HepG2 (cell line): ENCODE measurements around the gene MBL2. TPM values are rescaled to one million over a fixed set of nuclear protein-coding genes. Genes with fewer than 3 reads are reported as not detected.

Experiments used
- ATAC-seq: fragments of 200-7000 bp; cut with Tn5 transposase; 3 replicates; pipeline ENCODE4 v1.9.1; 2020; ENCODE audit warnings: mild to moderate bottlenecking, moderate library complexity
- BruUV-seq: library from RNA; stranded (reverse); fragments of 400-500 nt; replicated peaks from 2 replicates; lab custom pipeline; 2021; lab: Mats Ljungman, UMichigan
- CTCF ChIA-PET: fragments of 300-600 bp; formaldehyde crosslinking; extraction: SDS; loops from one replicate; lab custom pipeline; 2021; ENCODE audit warnings: low total read pairs, inconsistent platforms, low intra/inter-chr PET ratio; lab: Yijun Ruan, JAX
- POLR2A ChIA-PET: fragments of 350-600 bp; sonication (Branson Sonifier 250); formaldehyde crosslinking; loops from one replicate; lab custom pipeline; 2020; ENCODE audit warnings: antibody characterized with exemption, inconsistent platforms; lab: Yijun Ruan, JAX
- DNase-seq: peaks from one replicate; pipeline ENCODE4 v3.0.0-alpha.2; 2015; ENCODE audit warnings: low spot score
- FAIRE-seq: peaks from 3 replicates; lab custom pipeline; 2011; peaks lifted over from hg19 to GRCh38; lab: Jason Lieb, UNC
- H2AFZ ChIP-seq: one replicate; pipeline ENCODE4 v1.6.1; 2011; ENCODE audit warnings: low read length, inconsistent platforms
- H3K27ac ChIP-seq: fragments of 300-600 bp; 3 replicates; pipeline ENCODE4 v1.8.0; 2011; ENCODE audit warnings: mixed run types, mild to moderate bottlenecking, mixed read lengths, low read length, inconsistent platforms; ENCODE audit not compliant: insufficient read depth; ENCODE audit errors: extremely low read length
- H3K27me3 ChIP-seq, 2 experiments: fragments of 200-600 bp in 1 of 2; 2 replicates in 1 of 2; 3 replicates in 1 of 2; pipeline versions ENCODE4 v1.6.0 to v1.8.0; 2011; ENCODE audit warnings: low read length in 2 of 2, mild to moderate bottlenecking in 2 of 2, moderate library complexity in 2 of 2, inconsistent platforms in 1 of 2; ENCODE audit not compliant: insufficient read depth in 2 of 2, control insufficient read depth in 1 of 2
- H3K36me3 ChIP-seq, 2 experiments: fragments of 200-600 bp in 1 of 2; replicated peaks in 1 of 2; 2 replicates in 1 of 2; 3 replicates in 1 of 2; pipeline versions ENCODE4 v1.5.1 to v1.8.0; 2011; ENCODE audit warnings: low read length in 2 of 2, inconsistent platforms in 1 of 2; ENCODE audit not compliant: insufficient read depth in 2 of 2, control insufficient read depth in 1 of 2
- H3K4me1 ChIP-seq: 2 replicates; pipeline ENCODE4 v1.5.1; 2012; ENCODE audit warnings: low read length, inconsistent platforms; ENCODE audit not compliant: insufficient read depth
- H3K4me2 ChIP-seq: 2 replicates; pipeline ENCODE4 v1.6.0; 2011; ENCODE audit warnings: low read depth, low read length, inconsistent platforms
- H3K4me3 ChIP-seq, 3 experiments: fragments of 200-600 bp in 1 of 3; sonication (generic), shearing (Covaris generic) in 1 of 3; replicated peaks in 1 of 3; 2 replicates each; pipeline ENCODE4 v1.5.1; 2011 to 2016; ENCODE audit warnings: low read length in 3 of 3, inconsistent platforms in 2 of 3, low read depth in 2 of 3, mild to moderate bottlenecking in 2 of 3, control low read depth in 1 of 3, mixed read lengths in 1 of 3; ENCODE audit not compliant: insufficient read depth in 1 of 3
- H3K79me2 ChIP-seq: one replicate; pipeline ENCODE4 v1.6.1; 2011; ENCODE audit warnings: low read length, inconsistent platforms; ENCODE audit not compliant: insufficient read depth
- H3K9ac ChIP-seq: 2 replicates; pipeline ENCODE4 v1.6.0; 2011; ENCODE audit warnings: mild to moderate bottlenecking, low read depth, low read length, inconsistent platforms; ENCODE audit not compliant: insufficient read depth
- H3K9me3 ChIP-seq: 2 replicates; pipeline ENCODE4 v1.5.1; 2012; ENCODE audit warnings: mild to moderate bottlenecking, low read length
- H4K20me1 ChIP-seq: 2 replicates; pipeline ENCODE4 v1.6.0; 2011; ENCODE audit warnings: inconsistent platforms, mild to moderate bottlenecking, low read length, moderate library complexity; ENCODE audit not compliant: insufficient read depth
- MAFF ChIP-seq: IDR thresholded peaks from 2 replicates; pipeline ENCODE4 v1.6.1; 2011; ENCODE audit warnings: low read depth, low read length, improper control_type of control experiment
- PRDM15 ChIP-seq: sonication (generic); formaldehyde crosslinking; IDR thresholded peaks from 2 replicates; pipeline ENCODE4 v1.4.0; 2020; ENCODE audit warnings: missing genetic modification reagents
- RELA ChIP-seq: sonication (generic); formaldehyde crosslinking; IDR thresholded peaks from 2 replicates; pipeline ENCODE4 v1.4.0; 2020; ENCODE audit warnings: missing genetic modification reagents
- RFXAP ChIP-seq: sonication (generic); formaldehyde crosslinking; IDR thresholded peaks from 2 replicates; pipeline ENCODE4 v1.4.0; 2020; ENCODE audit warnings: missing genetic modification reagents, borderline replicate concordance
- TAF1 ChIP-seq: sonication (generic); formaldehyde crosslinking; IDR thresholded peaks from 2 replicates; pipeline ENCODE4 v1.4.0; 2020; ENCODE audit warnings: missing genetic modification reagents
- WGBS: methylation state at CpG from one replicate; pipeline ENCODE4 v1.1.6; 2017; ENCODE audit warnings: low lambda C conversion rate; 5-methylcytosine and 5-hydroxymethylcytosine counted together
- in situ Hi-C: cut with HindIII; loops from 2 replicates; pipeline ENCODE4 v1.10.0; 2017; ENCODE audit warnings: low pct_unique_long_range_greater_than_20kb; ENCODE audit not compliant: extremely low pct_ligation_motif_present
- intact Hi-C: fragments of 100-400 bp; cut with micrococcal nuclease; formaldehyde crosslinking; loops from one replicate; pipeline ENCODE4 v1.10.0; 2022; ENCODE audit not compliant: unreplicated experiment
- polyA plus RNA-seq, 8 experiments: library from polyadenylated mRNA; depleted of rRNA in 3 of 8; stranded (reverse) in 7 of 8; unstranded in 1 of 8; fragments of >200 nt; fragmentation: Illumina TruSeq in 4 of 8; extraction: Trizol in 4 of 8; gene quantifications; 2 replicates each; pipeline versions ENCODE4 v1.2.1 to v1.2.3, GENCODE V29; 2011 to 2016; ENCODE audit warnings: low read depth in 4 of 8, missing spikeins in 1 of 8, mixed read lengths in 1 of 8; ENCODE audit not compliant: insufficient read depth in 1 of 8
- total RNA-seq, 5 experiments: library from RNA; depleted of rRNA; stranded (reverse); fragments of >200 nt; fragmentation: Illumina TruSeq; extraction: Trizol; gene quantifications; 2 replicates each; pipeline ENCODE4 v1.2.3, GENCODE V29; 2016; ENCODE audit warnings: low read depth in 1 of 5

MBL2 gene
- total and polyA plus RNA-seq, 2 of the 13 experiments (the other 11 are each of a cell fraction or from before 2014, with no cell fraction given) = 9.6 to 16.2 TPM

GRCh38 chr10:52757773-52758172 is 14.8 kb downstream of the MBL2 start:
- Histone ChIP-seq H3K4me3 (no peak overlapping the region), H3K4me2 (no peak overlapping the region), H2AFZ (no peak overlapping the region), H4K20me1 (no peaks in the 10 kb centered on the region), H3K9me3 (no peaks in the 10 kb centered on the region), H3K9ac (no peak overlapping the region), H3K27ac (no peak overlapping the region), H3K4me1 (peaks cover 79% of the 10 kb centered on the region), H3K79me2 (peaks cover 26% of the 10 kb centered on the region), H3K27me3 (no peaks in the 10 kb centered on the region), H3K36me3 (no peaks in the 10 kb centered on the region; a peak in 1 of 5 replicates)
- WGBS = 95% methylated on average over 6 of the region's 6 CpGs
- no peak for DNase-seq
- no TSS peak for BruUV-seq
- ChIA-PET CTCF (no interaction called here), POLR2A (interaction anchor here (1.8 kb wide), 1 partner anchor 14 kb away, joined by 5 read pairs; no protein-coding TSS in a partner anchor)
- intact Hi-C loops (no loop called here), in situ Hi-C loops (no loop called here)
- ATAC-seq = no peak
- TF ChIP-seq RFXAP (CRISPR knock-in tag) = no peak
- TF ChIP-seq PRDM15 (CRISPR knock-in tag) = peak; percentile 72
- FAIRE-seq = no peak

GRCh38 chr10:52756966-52757365 is 15.6 kb downstream of the MBL2 start:
- TF ChIP-seq RELA (CRISPR knock-in tag) (no peak), PRDM15 (CRISPR knock-in tag) (no peak), TAF1 (CRISPR knock-in tag) (no peak), MAFF (no peak)
- peaks cover 0 to under 1% of the 10 kb centered on the region in 2 experiments; a peak in 1 of 5 replicates for H3K36me3 ChIP-seq
- DNase-seq (no peak), ATAC-seq (no peak), FAIRE-seq (no peak)
- in situ Hi-C loops (no loop called here), intact Hi-C loops (no loop called here)
- no TSS peak for BruUV-seq
- no peak overlapping the region for H3K9ac ChIP-seq
- no peak overlapping the region for H3K4me3 ChIP-seq
- 94% methylated on average over 4 of the region's 4 CpGs for WGBS
- H2AFZ ChIP-seq = no peak overlapping the region
- H3K27me3 ChIP-seq = no peaks in the 10 kb centered on the region
- H3K27ac ChIP-seq = no peak overlapping the region
- no peak overlapping the region for H3K4me2 ChIP-seq
- no peaks in the 10 kb centered on the region for H3K9me3 ChIP-seq
- H4K20me1 ChIP-seq = no peaks in the 10 kb centered on the region
- H3K4me1 ChIP-seq = peaks cover 79% of the 10 kb centered on the region
- ChIA-PET CTCF (no interaction called here), POLR2A (interaction anchor here (0.8 to 4.0 kb wide), 2 partner anchors 9 to 18 kb away, joined by 3 to 27 read pairs; no protein-coding TSS in a partner anchor)
- H3K79me2 ChIP-seq = peaks cover 34% of the 10 kb centered on the region
